ENCODE measurements around the gene AAMP. TPM values are rescaled to one million over a fixed set of nuclear protein-coding genes. Genes with fewer than 3 reads are reported as not detected.

AAMP gene
- polyA plus RNA-seq, 1 donor from 2014 or later, result 249 TPM

DNA sequence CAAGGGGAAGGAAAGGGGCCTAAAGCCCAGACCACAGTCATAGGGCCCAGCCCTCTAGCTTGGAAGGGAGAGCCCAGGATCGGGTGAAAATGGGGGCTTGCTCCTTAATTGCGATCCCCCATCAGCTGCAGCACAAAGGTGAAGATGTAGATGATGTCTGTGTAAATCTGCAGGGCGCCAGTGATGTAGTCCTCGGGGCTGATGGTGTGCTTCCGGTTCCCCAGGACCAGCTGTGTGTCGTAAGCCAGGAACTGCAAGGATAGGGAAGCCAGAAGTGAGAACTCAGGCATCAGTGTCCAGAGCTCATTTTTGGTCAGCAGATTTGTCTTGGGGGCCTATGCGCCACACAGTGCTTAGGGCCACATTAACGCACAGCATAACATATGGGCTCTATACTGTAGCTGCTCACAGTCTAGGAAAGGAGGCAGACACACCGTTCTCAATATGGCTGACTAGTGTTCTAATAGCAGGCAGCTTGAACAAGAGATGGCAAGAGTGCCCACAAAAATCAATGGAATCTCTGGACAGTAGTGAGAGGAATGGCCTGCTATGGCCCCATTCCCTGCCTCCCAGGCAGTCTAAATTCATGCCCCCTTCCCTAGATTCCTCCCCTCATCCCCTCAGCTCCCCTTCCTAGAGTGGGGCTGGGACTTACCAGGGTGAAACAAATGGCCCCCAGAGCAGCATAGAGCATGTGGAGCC is 5.6 kb upstream of the AAMP start:
- Histone ChIP-seq H3K36me3 (ENCODE audit: insufficient read depth, low read length) (no peaks in the 10 kb centered on the region), H2AFZ (ENCODE audit: low read depth, low read length) (no peak overlapping the region), H3K27me3 (ENCODE audit: insufficient read depth, low read depth, low read length) (no peaks in the 10 kb centered on the region), H3F3A (ENCODE audit: insufficient read depth, low read length, poor library complexity, severe bottlenecking) (no peaks in the 10 kb centered on the region), H3K9ac (ENCODE audit: low read length) (no peak overlapping the region), H3K27ac (ENCODE audit: low read length) (no peak overlapping the region), H4K20me1 (ENCODE audit: insufficient read depth) (no peaks in the 10 kb centered on the region), H3K4me3 (ENCODE audit: low read length) (no peak overlapping the region), H3K9me3 (ENCODE audit: low read length) (no peaks in the 10 kb centered on the region), H3K4me2 (ENCODE audit: low read length) (no peak overlapping the region), H3K9me2 (ENCODE audit: insufficient read depth, low read length) (no peaks in the 10 kb centered on the region), H3K79me2 (replicated peaks; ENCODE audit: insufficient read depth, low read length) (no peaks in the 10 kb centered on the region)
- no peak for TF ChIP-seq TAF1 (IDR thresholded peaks at IDR 0.05; ENCODE audit: low read depth)
- TF ChIP-seq EZH2 (IDR thresholded peaks at IDR 0.05; ENCODE audit: borderline replicate concordance, insufficient read depth, low read length, poor library complexity, severe bottlenecking), result no peak
- no peak for TF ChIP-seq RAD21 (conservative IDR thresholded peaks at IDR 0.05)
- no peak for TF ChIP-seq EP300 (conservative IDR thresholded peaks at IDR 0.05; ENCODE audit: poor library complexity, severe bottlenecking)
- TF ChIP-seq, protein P1, sequence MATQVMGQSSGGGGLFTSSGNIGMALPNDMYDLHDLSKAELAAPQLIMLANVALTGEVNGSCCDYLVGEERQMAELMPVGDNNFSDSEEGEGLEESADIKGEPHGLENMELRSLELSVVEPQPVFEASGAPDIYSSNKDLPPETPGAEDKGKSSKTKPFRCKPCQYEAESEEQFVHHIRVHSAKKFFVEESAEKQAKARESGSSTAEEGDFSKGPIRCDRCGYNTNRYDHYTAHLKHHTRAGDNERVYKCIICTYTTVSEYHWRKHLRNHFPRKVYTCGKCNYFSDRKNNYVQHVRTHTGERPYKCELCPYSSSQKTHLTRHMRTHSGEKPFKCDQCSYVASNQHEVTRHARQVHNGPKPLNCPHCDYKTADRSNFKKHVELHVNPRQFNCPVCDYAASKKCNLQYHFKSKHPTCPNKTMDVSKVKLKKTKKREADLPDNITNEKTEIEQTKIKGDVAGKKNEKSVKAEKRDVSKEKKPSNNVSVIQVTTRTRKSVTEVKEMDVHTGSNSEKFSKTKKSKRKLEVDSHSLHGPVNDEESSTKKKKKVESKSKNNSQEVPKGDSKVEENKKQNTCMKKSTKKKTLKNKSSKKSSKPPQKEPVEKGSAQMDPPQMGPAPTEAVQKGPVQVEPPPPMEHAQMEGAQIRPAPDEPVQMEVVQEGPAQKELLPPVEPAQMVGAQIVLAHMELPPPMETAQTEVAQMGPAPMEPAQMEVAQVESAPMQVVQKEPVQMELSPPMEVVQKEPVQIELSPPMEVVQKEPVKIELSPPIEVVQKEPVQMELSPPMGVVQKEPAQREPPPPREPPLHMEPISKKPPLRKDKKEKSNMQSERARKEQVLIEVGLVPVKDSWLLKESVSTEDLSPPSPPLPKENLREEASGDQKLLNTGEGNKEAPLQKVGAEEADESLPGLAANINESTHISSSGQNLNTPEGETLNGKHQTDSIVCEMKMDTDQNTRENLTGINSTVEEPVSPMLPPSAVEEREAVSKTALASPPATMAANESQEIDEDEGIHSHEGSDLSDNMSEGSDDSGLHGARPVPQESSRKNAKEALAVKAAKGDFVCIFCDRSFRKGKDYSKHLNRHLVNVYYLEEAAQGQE (IDR thresholded peaks at IDR 0.05; ENCODE audit: borderline replicate concordance), result no peak
- no peak for TF ChIP-seq MXI1 (conservative IDR thresholded peaks at IDR 0.05; ENCODE audit: poor library complexity, severe bottlenecking)
- no peak for TF ChIP-seq CTCF (IDR thresholded peaks at IDR 0.05; ENCODE audit: poor library complexity, severe bottlenecking)
- no peak for TF ChIP-seq POLR2AphosphoS5 (IDR thresholded peaks at IDR 0.05)
- no peak for TF ChIP-seq SMC3 (conservative IDR thresholded peaks at IDR 0.05; ENCODE audit: poor library complexity)

GRCh38 chr2:218274586-218274985 is 4.6 kb upstream of the AAMP start:
- H3K36me3 ChIP-seq (ENCODE audit: insufficient read depth, low read length), result no peaks in the 10 kb centered on the region
- no peak overlapping the region for H3K4me2 ChIP-seq (ENCODE audit: low read length)
- no peak overlapping the region for H3K4me3 ChIP-seq (ENCODE audit: low read length)
- H3K27me3 ChIP-seq (ENCODE audit: insufficient read depth, low read depth, low read length), result no peaks in the 10 kb centered on the region
- H3K9me3 ChIP-seq (ENCODE audit: low read length), result no peaks in the 10 kb centered on the region
- no peak overlapping the region for H3K27ac ChIP-seq (ENCODE audit: low read length)
- no peak for TF ChIP-seq RAD21 (conservative IDR thresholded peaks at IDR 0.05)
- H4K20me1 ChIP-seq (ENCODE audit: insufficient read depth), result no peaks in the 10 kb centered on the region
- H3F3A ChIP-seq (ENCODE audit: insufficient read depth, low read length, poor library complexity, severe bottlenecking), result no peaks in the 10 kb centered on the region
- H3K9ac ChIP-seq (ENCODE audit: low read length), result no peak overlapping the region
- H3K79me2 ChIP-seq (replicated peaks; ENCODE audit: insufficient read depth, low read length), result peaks cover 1% of the 10 kb centered on the region
- no peak overlapping the region for H2AFZ ChIP-seq (ENCODE audit: low read depth, low read length)
- no peaks in the 10 kb centered on the region for H3K9me2 ChIP-seq (ENCODE audit: insufficient read depth, low read length)
